ENCODE data around the gene AGBL1. TPM values are rescaled to one million over a fixed set of nuclear protein-coding genes. Genes with fewer than 3 reads are reported as not detected.
A peak's percentile ranks its signal among the peaks of the same experiment; 100 is the strongest.

AGBL1 gene
- polyA plus RNA-seq, 2 of the 4 experiments (the other 2 are of a cell fraction): not detected

- ATAC-seq (no peak), FAIRE-seq (no peak), DNase-seq (ENCODE audit: low read depth in 1 of 2, low spot score in 1 of 2) (no peak)
- peaks cover 6% of the 10 kb centered on the region; the same call in 1 of the 3 replicates for H3K9me3 ChIP-seq
- TF ChIP-seq, protein P1, sequence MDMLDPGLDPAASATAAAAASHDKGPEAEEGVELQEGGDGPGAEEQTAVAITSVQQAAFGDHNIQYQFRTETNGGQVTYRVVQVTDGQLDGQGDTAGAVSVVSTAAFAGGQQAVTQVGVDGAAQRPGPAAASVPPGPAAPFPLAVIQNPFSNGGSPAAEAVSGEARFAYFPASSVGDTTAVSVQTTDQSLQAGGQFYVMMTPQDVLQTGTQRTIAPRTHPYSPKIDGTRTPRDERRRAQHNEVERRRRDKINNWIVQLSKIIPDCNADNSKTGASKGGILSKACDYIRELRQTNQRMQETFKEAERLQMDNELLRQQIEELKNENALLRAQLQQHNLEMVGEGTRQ (IDR thresholded peaks at IDR 0.05): no peak
- no peak for TF ChIP-seq POLR2AphosphoS2 (conservative IDR thresholded peaks at IDR 0.05; ENCODE audit: low read length)
- TF ChIP-seq, protein P2, sequence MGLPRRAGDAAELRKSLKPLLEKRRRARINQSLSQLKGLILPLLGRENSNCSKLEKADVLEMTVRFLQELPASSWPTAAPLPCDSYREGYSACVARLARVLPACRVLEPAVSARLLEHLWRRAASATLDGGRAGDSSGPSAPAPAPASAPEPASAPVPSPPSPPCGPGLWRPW (IDR thresholded peaks at IDR 0.05): no peak
- no peak for TF ChIP-seq CHD2 (IDR thresholded peaks at IDR 0.05; ENCODE audit: low read length, partially characterized antibody)
- no peak for TF ChIP-seq HOXA7 (CRISPR knock-in tag; IDR thresholded peaks at IDR 0.05)
- no peak for TF ChIP-seq CTCF (IDR thresholded peaks at IDR 0.05)
- TF ChIP-seq CEBPB (IDR thresholded peaks at IDR 0.05): no peak
- TF ChIP-seq ESRRA (IDR thresholded peaks at IDR 0.05; ENCODE audit: borderline replicate concordance, low read length): no peak
- no peak for TF ChIP-seq TP53 (CRISPR knock-in tag; IDR thresholded peaks at IDR 0.05)
- no peak for TF ChIP-seq ZFP36 (IDR thresholded peaks at IDR 0.05; ENCODE audit: borderline replicate concordance, partially characterized antibody)
- WGBS (ENCODE audit: missing lambda C conversion rate): 4% methylated on average over 9 of the region's 9 CpGs
- H3K27ac ChIP-seq: no peak overlapping the region
- ChIA-PET POLR2A (no interaction called here), CTCF (no interaction called here)
- no peak overlapping the region for H3K4me3 ChIP-seq
- no peaks in the 10 kb centered on the region for H3K4me1 ChIP-seq
- H3K4me2 ChIP-seq: 0 out of 3 replicates have a peak overlapping the region, but pooled peaks have one; percentile 17
These were observed 512.5 kb downstream of the AGBL1 start for GRCh38 chr15:86591994-86592735.

DNA sequence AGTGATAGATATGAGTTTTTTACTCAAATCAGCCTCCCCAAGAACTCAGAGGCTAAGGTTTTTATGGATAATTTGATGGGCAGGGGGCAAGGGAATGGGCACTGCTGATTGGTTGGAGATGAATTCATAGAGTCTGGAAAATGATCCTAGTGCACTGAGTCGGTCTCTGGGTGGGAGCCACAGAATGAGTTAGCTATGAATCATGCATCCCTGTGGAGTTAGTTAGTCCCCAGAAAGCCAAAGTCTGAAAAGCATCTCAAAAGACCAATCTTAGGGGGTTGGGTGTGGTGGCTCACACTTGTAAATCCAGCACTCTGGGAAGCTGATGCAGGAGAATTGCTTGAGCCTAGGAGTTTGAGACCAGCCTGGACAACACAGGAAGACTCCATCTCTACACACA is 516.1 kb downstream of the AGBL1 start:
- no peak for FAIRE-seq
- H3K9me3 ChIP-seq: peaks cover 8% of the 10 kb centered on the region; the same call in 1 of the 3 replicates
- ChIA-PET CTCF (no interaction called here), POLR2A (no interaction called here)
- no peak overlapping the region for H3K4me2 ChIP-seq
- TF ChIP-seq, protein P3, sequence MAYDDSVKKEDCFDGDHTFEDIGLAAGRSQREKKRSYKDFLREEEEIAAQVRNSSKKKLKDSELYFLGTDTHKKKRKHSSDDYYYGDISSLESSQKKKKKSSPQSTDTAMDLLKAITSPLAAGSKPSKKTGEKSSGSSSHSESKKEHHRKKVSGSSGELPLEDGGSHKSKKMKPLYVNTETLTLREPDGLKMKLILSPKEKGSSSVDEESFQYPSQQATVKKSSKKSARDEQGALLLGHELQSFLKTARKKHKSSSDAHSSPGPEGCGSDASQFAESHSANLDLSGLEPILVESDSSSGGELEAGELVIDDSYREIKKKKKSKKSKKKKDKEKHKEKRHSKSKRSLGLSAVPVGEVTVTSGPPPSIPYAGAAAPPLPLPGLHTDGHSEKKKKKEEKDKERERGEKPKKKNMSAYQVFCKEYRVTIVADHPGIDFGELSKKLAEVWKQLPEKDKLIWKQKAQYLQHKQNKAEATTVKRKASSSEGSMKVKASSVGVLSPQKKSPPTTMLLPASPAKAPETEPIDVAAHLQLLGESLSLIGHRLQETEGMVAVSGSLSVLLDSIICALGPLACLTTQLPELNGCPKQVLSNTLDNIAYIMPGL (CRISPR knock-in tag; IDR thresholded peaks at IDR 0.05; ENCODE audit: borderline replicate concordance): no peak
- no peak for TF ChIP-seq FOXS1 (CRISPR knock-in tag; IDR thresholded peaks at IDR 0.05)
- no peak for TF ChIP-seq POLR2AphosphoS2 (conservative IDR thresholded peaks at IDR 0.05; ENCODE audit: low read length)
- no peak for TF ChIP-seq NPAS2 (CRISPR knock-in tag; IDR thresholded peaks at IDR 0.05; ENCODE audit: borderline replicate concordance)
- no peak for TF ChIP-seq RAD21 (conservative IDR thresholded peaks at IDR 0.05 in 1 of 2, IDR thresholded peaks at IDR 0.05 in 1 of 2)
- TF ChIP-seq SMC3 (IDR thresholded peaks at IDR 0.05): no peak
- no peak for TF ChIP-seq CBX2 (IDR thresholded peaks at IDR 0.05; ENCODE audit: borderline replicate concordance, low read depth)
- TF ChIP-seq FOSL2 (IDR thresholded peaks at IDR 0.05): no peak
- no peak for TF ChIP-seq FOSL2 (CRISPR knock-in tag; IDR thresholded peaks at IDR 0.05)
- TF ChIP-seq SREBF2 (IDR thresholded peaks at IDR 0.05): no peak
- no peak for TF ChIP-seq PBX3 (IDR thresholded peaks at IDR 0.05)
- TF ChIP-seq POLR2A (IDR thresholded peaks at IDR 0.05; ENCODE audit: low read length): no peak
- no peak for TF ChIP-seq HOXA7 (CRISPR knock-in tag; IDR thresholded peaks at IDR 0.05)
- no peak for TF ChIP-seq RCOR1 (IDR thresholded peaks at IDR 0.05; ENCODE audit: low read depth, low read length)
- TF ChIP-seq HDAC2 (IDR thresholded peaks at IDR 0.05): no peak
- no peak for TF ChIP-seq ATOH8 (CRISPR knock-in tag; IDR thresholded peaks at IDR 0.05; ENCODE audit: low read depth)
- H3K27ac ChIP-seq: no peak overlapping the region
- DNase-seq (ENCODE audit: low read depth in 1 of 2, low spot score in 1 of 2): no peak
- no peak overlapping the region for H3K4me3 ChIP-seq
- no peaks in the 10 kb centered on the region for H3K4me1 ChIP-seq
- 5% methylated on average over 1 of the region's 1 CpG for WGBS (ENCODE audit: missing lambda C conversion rate)
- ATAC-seq: no peak

Data from A549 (cell line).